22Rv1 (cell line): ENCODE data around the gene ZCCHC2.

Experiments
- H3K27ac ChIP-seq: fragments of 450-650 bp; 2 replicates; pipeline ENCODE4 v1.5.1; 2017
- ZFX ChIP-seq: fragments of 450-650 bp; IDR thresholded peaks from 2 replicates; pipeline ENCODE4 v1.6.1; 2017; ENCODE audit warnings: antibody characterized with exemption, borderline replicate concordance
- TF ChIP-seq, protein P1 (sequence below): fragments of 450-650 bp; IDR thresholded peaks from 2 replicates; pipeline ENCODE4 v1.5.1; 2017; ENCODE audit warnings: mild to moderate bottlenecking

The ZCCHC2 gene

DNA sequence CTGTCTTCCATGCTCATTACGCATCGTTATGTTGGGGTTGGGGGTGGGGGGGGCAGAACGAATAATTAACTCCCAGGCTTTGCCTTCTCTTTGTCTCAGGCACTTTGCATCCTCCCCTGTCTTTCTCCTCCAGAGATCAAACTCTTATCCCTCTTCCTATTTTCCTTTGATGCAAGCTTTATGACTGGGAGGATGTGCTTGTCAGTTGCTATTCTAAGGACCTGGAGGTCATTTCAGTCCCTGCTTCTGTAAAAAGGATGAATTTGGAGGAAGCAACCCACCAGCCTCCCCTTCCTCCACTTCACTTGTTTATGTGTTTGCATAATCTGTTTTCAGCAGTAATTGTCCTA, 87.5 kb downstream of the ZCCHC2 start:
- H3K27ac ChIP-seq, result no peak overlapping the region
- no peak for TF ChIP-seq ZFX
- TF ChIP-seq, protein P1, sequence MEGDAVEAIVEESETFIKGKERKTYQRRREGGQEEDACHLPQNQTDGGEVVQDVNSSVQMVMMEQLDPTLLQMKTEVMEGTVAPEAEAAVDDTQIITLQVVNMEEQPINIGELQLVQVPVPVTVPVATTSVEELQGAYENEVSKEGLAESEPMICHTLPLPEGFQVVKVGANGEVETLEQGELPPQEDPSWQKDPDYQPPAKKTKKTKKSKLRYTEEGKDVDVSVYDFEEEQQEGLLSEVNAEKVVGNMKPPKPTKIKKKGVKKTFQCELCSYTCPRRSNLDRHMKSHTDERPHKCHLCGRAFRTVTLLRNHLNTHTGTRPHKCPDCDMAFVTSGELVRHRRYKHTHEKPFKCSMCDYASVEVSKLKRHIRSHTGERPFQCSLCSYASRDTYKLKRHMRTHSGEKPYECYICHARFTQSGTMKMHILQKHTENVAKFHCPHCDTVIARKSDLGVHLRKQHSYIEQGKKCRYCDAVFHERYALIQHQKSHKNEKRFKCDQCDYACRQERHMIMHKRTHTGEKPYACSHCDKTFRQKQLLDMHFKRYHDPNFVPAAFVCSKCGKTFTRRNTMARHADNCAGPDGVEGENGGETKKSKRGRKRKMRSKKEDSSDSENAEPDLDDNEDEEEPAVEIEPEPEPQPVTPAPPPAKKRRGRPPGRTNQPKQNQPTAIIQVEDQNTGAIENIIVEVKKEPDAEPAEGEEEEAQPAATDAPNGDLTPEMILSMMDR, result no peak

DNA sequence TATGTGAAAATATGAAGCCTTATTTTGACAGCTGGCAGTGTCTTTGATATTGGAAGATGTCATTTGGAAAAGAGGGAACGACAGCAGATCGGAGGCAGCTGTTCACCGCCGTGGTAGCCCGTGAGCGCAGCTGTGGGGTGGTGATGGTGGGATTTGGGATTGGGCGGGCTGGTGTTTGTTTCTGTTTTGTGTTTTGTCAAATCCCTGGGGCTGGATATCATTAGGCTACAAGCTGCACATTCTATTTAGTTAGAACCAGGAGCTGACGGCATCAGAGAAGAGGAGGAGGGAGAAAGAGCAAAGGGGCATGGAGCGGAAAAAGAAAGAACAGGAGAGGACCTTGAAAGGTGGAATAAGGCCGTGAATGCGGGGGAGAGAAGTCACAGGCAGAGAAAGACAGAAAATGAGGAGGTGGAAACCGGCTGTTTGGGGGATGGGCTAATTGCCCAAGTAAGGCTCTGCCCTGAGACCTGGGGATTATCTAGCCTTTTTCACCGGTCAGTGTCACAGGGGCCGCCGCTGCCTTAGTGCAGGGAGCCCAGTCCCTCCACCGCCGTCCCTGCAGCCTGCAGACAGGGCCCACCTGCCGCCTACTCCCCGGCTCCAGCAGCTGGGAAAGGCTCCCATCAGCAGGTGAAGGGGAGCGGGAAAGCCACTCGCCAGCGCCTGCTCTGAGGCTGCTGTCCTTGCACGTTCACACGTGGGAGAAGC, 88.0 kb downstream of the ZCCHC2 start:
- no peak overlapping the region for H3K27ac ChIP-seq
- no peak for TF ChIP-seq ZFX
- TF ChIP-seq, protein P1, result no peak

- no peak overlapping the region for H3K27ac ChIP-seq
- TF ChIP-seq, protein P1, result no peak
These were observed 88.8 kb downstream of the ZCCHC2 start for GRCh38 chr18:62611453-62612288.

- TF ChIP-seq ZFX, result no peak
- TF ChIP-seq, protein P1, result no peak
- H3K27ac ChIP-seq, result no peak overlapping the region
These were observed 89.4 kb downstream of the ZCCHC2 start for GRCh38 chr18:62612289-62612645.

GRCh38 chr18:62612776-62613175, 90.0 kb downstream of the ZCCHC2 start:
- H3K27ac ChIP-seq, result no peak overlapping the region
- no peak for TF ChIP-seq ZFX
- TF ChIP-seq, protein P1, result no peak

DNA sequence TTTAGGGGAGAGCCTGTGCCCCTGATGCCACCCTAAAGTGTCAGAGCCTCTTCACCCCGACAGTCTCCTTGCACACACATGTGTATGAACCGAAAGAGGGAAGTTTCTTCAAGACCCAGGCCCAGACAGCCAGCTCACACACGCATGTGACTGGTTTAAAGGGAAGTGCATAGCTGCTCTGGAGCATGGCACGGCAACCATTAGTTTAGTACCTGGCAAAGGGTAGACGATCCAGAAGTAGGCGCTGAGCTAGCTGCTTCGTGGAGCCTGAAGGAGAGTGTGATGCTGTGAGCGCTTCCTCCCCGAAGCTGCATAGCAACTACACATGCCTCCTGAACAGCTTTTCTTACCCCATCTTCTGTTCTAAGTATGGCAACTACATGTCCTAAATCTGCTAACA, 91.7 kb downstream of the ZCCHC2 start:
- H3K27ac ChIP-seq, result no peak overlapping the region
- no peak for TF ChIP-seq ZFX
- TF ChIP-seq, protein P1, result no peak

GRCh38 chr18:62616331-62616805, 93.5 kb downstream of the ZCCHC2 start:
- H3K27ac ChIP-seq, result no peak overlapping the region
- no peak for TF ChIP-seq ZFX
- TF ChIP-seq, protein P1, result no peak
